ENCODE results near the gene EDARADD.

The EDARADD gene

GRCh38 chr1:236371083-236371482, 23.0 kb upstream of the EDARADD start:
- Mint-ChIP-seq H3K27ac (no peak overlapping the region), H3K27me3 (no peaks in the 10 kb centered on the region), H3K4me1 (ENCODE audit: low read depth) (peaks cover 5% of the 10 kb centered on the region), H3K4me3 (no peak overlapping the region), H3K9me3 (peaks cover 2% of the 10 kb centered on the region), H3K36me3 (ENCODE audit: low read depth) (no peaks in the 10 kb centered on the region)
- DNase-seq = no peak

- Mint-ChIP-seq H3K27me3 (no peaks in the 10 kb centered on the region), H3K4me1 (ENCODE audit: low read depth) (peaks cover 5% of the 10 kb centered on the region), H3K9me3 (peaks cover 22% of the 10 kb centered on the region), H3K4me3 (no peak overlapping the region), H3K27ac (no peak overlapping the region), H3K36me3 (ENCODE audit: low read depth) (no peaks in the 10 kb centered on the region)
- no peak for DNase-seq
Observed at GRCh38 chr1:236377832-236378535, 16.1 kb upstream of the EDARADD start.

- Mint-ChIP-seq H3K36me3 (ENCODE audit: low read depth) (no peaks in the 10 kb centered on the region), H3K27me3 (no peaks in the 10 kb centered on the region), H3K27ac (no peak overlapping the region), H3K9me3 (peaks cover 20% of the 10 kb centered on the region), H3K4me3 (no peak overlapping the region), H3K4me1 (ENCODE audit: low read depth) (peaks cover 3% of the 10 kb centered on the region)
- DNase-seq = no peak
Observed at GRCh38 chr1:236381565-236382158, 12.4 kb upstream of the EDARADD start.

GRCh38 chr1:236388332-236388731, 5.8 kb upstream of the EDARADD start:
- no peaks in the 10 kb centered on the region for H3K36me3 Mint-ChIP-seq (ENCODE audit: low read depth)
- peaks cover 2% of the 10 kb centered on the region for H3K4me1 Mint-ChIP-seq (ENCODE audit: low read depth)
- H3K27ac Mint-ChIP-seq = no peak overlapping the region
- DNase-seq = no peak
- H3K9me3 Mint-ChIP-seq = no peaks in the 10 kb centered on the region
- H3K27me3 Mint-ChIP-seq = peaks cover 30% of the 10 kb centered on the region
- no peak overlapping the region for H3K4me3 Mint-ChIP-seq

GRCh38 chr1:236389253-236389652, 4.8 kb upstream of the EDARADD start:
- H3K4me3 Mint-ChIP-seq = no peak overlapping the region
- H3K27ac Mint-ChIP-seq = no peak overlapping the region
- no peak for DNase-seq
- no peaks in the 10 kb centered on the region for H3K36me3 Mint-ChIP-seq (ENCODE audit: low read depth)
- H3K9me3 Mint-ChIP-seq = no peaks in the 10 kb centered on the region
- peaks cover 39% of the 10 kb centered on the region for H3K27me3 Mint-ChIP-seq
- peaks cover 10% of the 10 kb centered on the region for H3K4me1 Mint-ChIP-seq (ENCODE audit: low read depth)

- DNase-seq = no peak
- peaks cover 2% of the 10 kb centered on the region for H3K36me3 Mint-ChIP-seq (ENCODE audit: low read depth)
Observed at GRCh38 chr1:236391008-236391407, 3.1 kb upstream of the EDARADD start.

GRCh38 chr1:236392182-236392581, 1.9 kb upstream of the EDARADD start:
- Mint-ChIP-seq H3K4me1 (ENCODE audit: low read depth) (peaks cover 28% of the 10 kb centered on the region), H3K4me3 (no peak overlapping the region), H3K27me3 (peaks cover 57% of the 10 kb centered on the region), H3K9me3 (no peaks in the 10 kb centered on the region), H3K36me3 (ENCODE audit: low read depth) (peaks cover 3% of the 10 kb centered on the region), H3K27ac (no peak overlapping the region)
- no peak for DNase-seq

More at GRCh38 chr1:236391008-236391407, 3.1 kb upstream of the EDARADD start:
- H3K4me1 Mint-ChIP-seq (ENCODE audit: low read depth) = peaks cover 18% of the 10 kb centered on the region
- H3K9me3 Mint-ChIP-seq = no peaks in the 10 kb centered on the region
- H3K27ac Mint-ChIP-seq = no peak overlapping the region
- H3K27me3 Mint-ChIP-seq = peaks cover 46% of the 10 kb centered on the region
- no peak overlapping the region for H3K4me3 Mint-ChIP-seq

GRCh38 chr1:236394879-236395229, 768 bp downstream of the EDARADD start:
- Mint-ChIP-seq H3K27ac (peak overlapping the region; percentile 83), H3K4me1 (ENCODE audit: low read depth) (peaks cover 37% of the 10 kb centered on the region), H3K9me3 (no peaks in the 10 kb centered on the region), H3K27me3 (peaks cover 65% of the 10 kb centered on the region), H3K36me3 (ENCODE audit: low read depth) (peaks cover 3% of the 10 kb centered on the region), H3K4me3 (peak overlapping the region; percentile 84)
- DNase-seq = no peak

GRCh38 chr1:236395230-236395946, 1.3 kb downstream of the EDARADD start:
- H3K9me3 Mint-ChIP-seq = no peaks in the 10 kb centered on the region
- peak overlapping the region; percentile 64 for H3K27ac Mint-ChIP-seq
- peak overlapping the region; percentile 88 for H3K4me3 Mint-ChIP-seq
- peaks cover 66% of the 10 kb centered on the region for H3K27me3 Mint-ChIP-seq
- peak; percentile 70 for DNase-seq
- H3K36me3 Mint-ChIP-seq (ENCODE audit: low read depth) = peaks cover 3% of the 10 kb centered on the region
- H3K4me1 Mint-ChIP-seq (ENCODE audit: low read depth) = peaks cover 41% of the 10 kb centered on the region

GRCh38 chr1:236395947-236396664, 2.0 kb downstream of the EDARADD start:
- Mint-ChIP-seq H3K27me3 (peaks cover 61% of the 10 kb centered on the region), H3K9me3 (no peaks in the 10 kb centered on the region), H3K4me1 (ENCODE audit: low read depth) (peaks cover 41% of the 10 kb centered on the region), H3K27ac (peak overlapping the region; percentile 93), H3K36me3 (ENCODE audit: low read depth) (peaks cover 3% of the 10 kb centered on the region), H3K4me3 (peak overlapping the region; percentile 88)
- peak; percentile 42 for DNase-seq

GRCh38 chr1:236396665-236397043, 2.6 kb downstream of the EDARADD start:
- no peak for DNase-seq
- H3K27ac Mint-ChIP-seq = peak overlapping the region; percentile 93
- H3K27me3 Mint-ChIP-seq = peaks cover 55% of the 10 kb centered on the region

GRCh38 chr1:236397173-236397759, 3.2 kb downstream of the EDARADD start:
- peaks cover 52% of the 10 kb centered on the region for H3K27me3 Mint-ChIP-seq
- no peak for DNase-seq
- H3K9me3 Mint-ChIP-seq = no peaks in the 10 kb centered on the region
- H3K27ac Mint-ChIP-seq = peak overlapping the region; percentile 93
- H3K4me3 Mint-ChIP-seq = peak overlapping the region; percentile 88
- peaks cover 41% of the 10 kb centered on the region for H3K4me1 Mint-ChIP-seq (ENCODE audit: low read depth)
- H3K36me3 Mint-ChIP-seq (ENCODE audit: low read depth) = peaks cover 3% of the 10 kb centered on the region

More at GRCh38 chr1:236396665-236397043, 2.6 kb downstream of the EDARADD start:
- H3K36me3 Mint-ChIP-seq (ENCODE audit: low read depth) = peaks cover 3% of the 10 kb centered on the region
- H3K4me1 Mint-ChIP-seq (ENCODE audit: low read depth) = peaks cover 41% of the 10 kb centered on the region
- H3K4me3 Mint-ChIP-seq = peak overlapping the region; percentile 88
- no peaks in the 10 kb centered on the region for H3K9me3 Mint-ChIP-seq

- Mint-ChIP-seq H3K27ac (no peak overlapping the region), H3K4me3 (no peak overlapping the region), H3K4me1 (ENCODE audit: low read depth) (peaks cover 38% of the 10 kb centered on the region), H3K27me3 (peaks cover 44% of the 10 kb centered on the region), H3K36me3 (ENCODE audit: low read depth) (peaks cover 3% of the 10 kb centered on the region), H3K9me3 (no peaks in the 10 kb centered on the region)
- DNase-seq = no peak
Observed at GRCh38 chr1:236398538-236398937, 4.5 kb downstream of the EDARADD start.

- H3K36me3 Mint-ChIP-seq (ENCODE audit: low read depth) = peaks cover 3% of the 10 kb centered on the region
- DNase-seq = no peak
- peaks cover 25% of the 10 kb centered on the region for H3K4me1 Mint-ChIP-seq (ENCODE audit: low read depth)
- no peaks in the 10 kb centered on the region for H3K9me3 Mint-ChIP-seq
- no peak overlapping the region for H3K4me3 Mint-ChIP-seq
- H3K27ac Mint-ChIP-seq = no peak overlapping the region
- peaks cover 31% of the 10 kb centered on the region for H3K27me3 Mint-ChIP-seq
Observed at GRCh38 chr1:236400061-236400603, 6.0 kb downstream of the EDARADD start.
